Dermis blood vessel endothelial cell (primary cell): ENCODE measurements around the gene ASB4. TPM values are rescaled to one million over a fixed set of nuclear protein-coding genes. Genes with fewer than 3 reads are reported as not detected.
"Not testable (repeated sequence)": the region's sequence is repeated elsewhere in the genome, so short reads cannot be mapped to it uniquely, and the experiment has no call there.

Experiments
- DNase-seq: peaks from one replicate; pipeline ENCODE4 v3.0.0; 2010
- total RNA-seq: library from RNA; depleted of rRNA; stranded (reverse); fragments of >200 nt; gene quantifications from 2 replicates; pipeline ENCODE4 v1.2.3, GENCODE V29; 2014

ASB4 gene
- total RNA-seq, 1 donor from 2014 or later = not detected

- peak; percentile 76 for DNase-seq
Measured at GRCh38 chr7:95527033-95527775, 41.5 kb downstream of the ASB4 start.

- DNase-seq = no peak
Measured at GRCh38 chr7:95527776-95528250, 42.1 kb downstream of the ASB4 start.

GRCh38 chr7:95529701-95530100 is 44.0 kb downstream of the ASB4 start:
- no peak for DNase-seq

GRCh38 chr7:95530881-95531280 is 45.1 kb downstream of the ASB4 start:
- no peak for DNase-seq

GRCh38 chr7:95531605-95532219 is 46.0 kb downstream of the ASB4 start:
- DNase-seq = no peak

GRCh38 chr7:95534796-95535195 is 49.1 kb downstream of the ASB4 start:
- DNase-seq = no peak

- DNase-seq = no peak
Measured at GRCh38 chr7:95535662-95536061, 49.9 kb downstream of the ASB4 start.

- DNase-seq = no peak
Measured at GRCh38 chr7:95536656-95537311, 51.0 kb downstream of the ASB4 start.

GRCh38 chr7:95537468-95537867 is 51.7 kb downstream of the ASB4 start:
- no peak for DNase-seq

GRCh38 chr7:95539426-95539825 is 53.7 kb downstream of the ASB4 start:
- DNase-seq = no peak

- DNase-seq = no peak
Measured at GRCh38 chr7:95540366-95540765, 54.6 kb downstream of the ASB4 start.

GRCh38 chr7:95543312-95543711 is 57.6 kb downstream of the ASB4 start:
- DNase-seq = no peak

GRCh38 chr7:95544171-95544570 is 58.4 kb downstream of the ASB4 start:
- DNase-seq = no peak

GRCh38 chr7:95545007-95545615 is 59.4 kb downstream of the ASB4 start:
- DNase-seq = peak; percentile 84

- no peak for DNase-seq
Measured at GRCh38 chr7:95545673-95546072, 59.9 kb downstream of the ASB4 start.

- no peak for DNase-seq
Measured at GRCh38 chr7:95546647-95547046, 60.9 kb downstream of the ASB4 start.

- DNase-seq = no peak
Measured at GRCh38 chr7:95547361-95548348, 61.9 kb downstream of the ASB4 start.

- DNase-seq = peak; percentile 93
Measured at GRCh38 chr7:95549818-95550529, 64.2 kb downstream of the ASB4 start.

- DNase-seq = peak; percentile 25
Measured at GRCh38 chr7:95550546-95550945, 64.8 kb downstream of the ASB4 start.

- not testable (repeated sequence) for DNase-seq
Measured at GRCh38 chr7:95552010-95552926, 66.5 kb downstream of the ASB4 start.
